Measurements from ENCODE around the gene MIEF2.

Gene MIEF2

DNA sequence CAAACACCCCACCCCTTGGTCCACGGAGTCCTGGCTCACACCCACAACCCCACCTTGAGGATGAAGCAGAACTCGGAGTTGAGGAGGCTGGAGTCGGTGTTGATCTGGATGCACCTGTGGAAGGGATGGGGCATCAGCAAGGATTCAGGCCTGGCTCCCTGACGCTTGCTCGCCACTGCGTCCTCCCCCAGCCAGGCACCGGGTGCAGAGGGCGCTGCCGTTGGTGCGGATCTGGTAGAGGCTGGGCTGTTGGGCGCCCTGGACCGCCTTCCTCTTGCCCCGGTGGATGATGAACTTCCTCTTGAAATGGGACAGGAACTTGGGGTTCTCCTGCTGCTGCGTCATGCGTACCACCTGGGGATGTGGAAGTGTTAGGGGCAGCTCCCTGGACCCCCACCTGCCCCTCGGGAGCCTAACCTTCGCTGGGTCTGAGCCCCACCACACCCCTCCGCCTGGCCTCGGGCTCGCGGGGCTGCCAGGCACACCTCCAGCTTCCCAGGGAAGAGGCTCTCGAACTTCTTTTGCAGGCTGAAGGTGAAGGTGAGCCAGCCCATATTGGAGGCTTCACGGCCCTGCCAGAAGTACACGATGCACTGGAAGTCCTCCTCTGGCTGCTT, 14.2 kb upstream of the MIEF2 start:
- TF ChIP-seq, protein P1, sequence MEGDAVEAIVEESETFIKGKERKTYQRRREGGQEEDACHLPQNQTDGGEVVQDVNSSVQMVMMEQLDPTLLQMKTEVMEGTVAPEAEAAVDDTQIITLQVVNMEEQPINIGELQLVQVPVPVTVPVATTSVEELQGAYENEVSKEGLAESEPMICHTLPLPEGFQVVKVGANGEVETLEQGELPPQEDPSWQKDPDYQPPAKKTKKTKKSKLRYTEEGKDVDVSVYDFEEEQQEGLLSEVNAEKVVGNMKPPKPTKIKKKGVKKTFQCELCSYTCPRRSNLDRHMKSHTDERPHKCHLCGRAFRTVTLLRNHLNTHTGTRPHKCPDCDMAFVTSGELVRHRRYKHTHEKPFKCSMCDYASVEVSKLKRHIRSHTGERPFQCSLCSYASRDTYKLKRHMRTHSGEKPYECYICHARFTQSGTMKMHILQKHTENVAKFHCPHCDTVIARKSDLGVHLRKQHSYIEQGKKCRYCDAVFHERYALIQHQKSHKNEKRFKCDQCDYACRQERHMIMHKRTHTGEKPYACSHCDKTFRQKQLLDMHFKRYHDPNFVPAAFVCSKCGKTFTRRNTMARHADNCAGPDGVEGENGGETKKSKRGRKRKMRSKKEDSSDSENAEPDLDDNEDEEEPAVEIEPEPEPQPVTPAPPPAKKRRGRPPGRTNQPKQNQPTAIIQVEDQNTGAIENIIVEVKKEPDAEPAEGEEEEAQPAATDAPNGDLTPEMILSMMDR (IDR thresholded peaks at IDR 0.05) = no peak
- H3K4me3 ChIP-seq = no peak overlapping the region
- DNase-seq (ENCODE audit: low spot score) = no peak
- H3K27ac ChIP-seq = no peak overlapping the region

DNA sequence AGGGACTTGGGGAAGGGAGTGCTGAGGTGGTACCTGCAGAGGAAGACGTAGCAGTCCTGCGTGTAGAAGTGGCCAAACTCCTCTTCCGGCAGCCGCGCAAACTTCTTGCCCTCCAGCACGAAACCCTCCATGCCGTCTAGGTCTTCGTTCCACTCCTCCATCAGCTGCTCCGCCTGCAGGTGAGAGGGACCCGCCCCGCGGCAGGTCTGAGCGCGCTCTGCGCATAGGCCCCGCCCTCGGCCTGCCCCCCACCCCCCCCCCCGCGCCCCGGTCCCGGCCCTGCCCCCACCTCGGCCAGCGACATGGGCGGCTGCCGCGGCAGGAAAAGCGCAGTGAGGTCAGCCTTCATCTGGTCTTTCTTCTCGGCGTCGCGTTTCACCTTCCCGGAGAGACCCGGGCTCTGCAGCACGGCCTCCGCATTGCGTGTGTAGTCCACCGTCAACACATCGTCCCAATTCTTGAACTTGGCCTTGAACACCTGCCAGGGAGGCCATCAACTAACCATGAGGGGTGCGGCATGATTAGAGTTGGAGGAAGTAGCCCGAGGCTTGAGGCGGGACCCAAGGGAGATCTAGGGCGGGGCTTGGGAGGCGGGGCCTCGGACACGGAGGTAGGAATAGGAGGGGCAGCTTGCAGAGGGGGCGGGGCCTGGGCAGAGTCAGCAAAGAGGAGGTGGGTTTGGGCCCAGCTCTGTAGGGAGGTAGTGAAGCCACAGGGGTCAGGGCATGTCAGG, 13.4 kb upstream of the MIEF2 start:
- peak overlapping the region in 1 of 2 donors; percentile 21 for H3K27ac ChIP-seq
- no peak for DNase-seq (ENCODE audit: low spot score)
- no peak overlapping the region for H3K4me3 ChIP-seq
- TF ChIP-seq, protein P1 (IDR thresholded peaks at IDR 0.05) = no peak

DNA sequence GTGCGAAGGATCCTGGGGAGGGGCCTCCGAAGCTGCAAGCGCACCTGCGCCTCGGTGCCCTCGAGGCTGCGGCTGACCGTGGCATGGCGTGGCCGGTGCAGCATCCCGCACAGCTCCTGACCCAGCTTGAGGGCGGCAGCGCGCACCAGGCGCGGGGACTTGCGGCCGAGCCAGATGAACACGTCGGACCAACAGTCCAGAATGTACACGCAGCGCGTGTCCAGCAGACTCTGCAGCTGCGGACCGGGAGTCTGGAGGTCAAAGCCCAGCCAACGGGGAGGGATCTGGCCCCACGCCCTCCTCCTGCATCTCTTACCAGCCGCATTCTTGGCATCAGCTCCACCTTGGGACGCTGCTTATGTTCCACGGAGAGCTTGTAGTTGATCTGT, 12.9 kb upstream of the MIEF2 start:
- DNase-seq (ENCODE audit: low spot score) = no peak
- Histone ChIP-seq H3K4me3 (no peak overlapping the region), H3K27ac (peak overlapping the region in 1 of 2 donors; percentile 21)
- TF ChIP-seq, protein P1 (IDR thresholded peaks at IDR 0.05) = no peak

DNA sequence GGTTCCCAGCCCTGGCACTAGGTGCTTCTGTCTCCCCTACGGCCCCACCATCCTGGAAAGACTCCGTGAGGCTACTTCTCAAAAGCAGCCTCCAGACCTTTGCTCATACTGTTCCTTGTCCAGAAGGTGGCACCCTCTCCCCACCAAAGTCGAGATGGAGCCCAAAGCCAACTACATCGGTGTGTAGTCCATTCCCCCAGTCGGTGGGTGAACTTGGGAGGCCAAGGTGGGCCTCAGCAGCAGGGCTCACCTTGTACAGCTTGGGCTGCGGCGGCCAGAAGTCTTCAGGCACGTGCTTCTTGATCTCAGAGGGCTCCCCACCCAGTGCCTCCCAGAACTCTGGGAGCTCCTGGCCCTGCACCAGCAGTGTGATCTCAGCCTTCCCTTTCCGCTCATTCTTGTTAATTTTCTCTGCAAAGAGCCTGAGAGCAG, 12.1 kb upstream of the MIEF2 start:
- Histone ChIP-seq H3K4me3 (no peak overlapping the region), H3K27ac (peak overlapping the region in 1 of 2 donors; percentile 52)
- no peak for DNase-seq (ENCODE audit: low spot score)
- TF ChIP-seq, protein P1 (IDR thresholded peaks at IDR 0.05) = peak; percentile 23

DNA sequence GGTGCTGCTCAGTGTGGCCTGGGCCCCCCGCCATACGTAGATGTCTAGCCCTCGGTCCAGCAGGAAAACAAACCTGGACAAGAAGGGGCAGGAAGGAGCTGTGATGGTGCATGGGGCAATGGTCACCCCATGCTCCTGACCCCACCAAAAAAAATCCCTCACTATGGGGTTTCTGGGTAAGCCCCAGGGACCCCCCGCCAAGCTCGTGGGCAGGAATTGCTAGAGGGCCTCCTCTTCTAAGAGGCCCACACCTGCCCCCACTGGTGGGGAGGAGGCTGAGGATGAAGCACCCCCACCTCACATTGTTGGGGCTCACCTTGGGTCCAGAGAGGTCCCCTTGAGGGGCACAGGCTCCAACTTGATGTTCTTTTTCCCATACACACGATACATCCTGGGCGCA, 11.7 kb upstream of the MIEF2 start:
- no peak overlapping the region for H3K4me3 ChIP-seq
- TF ChIP-seq, protein P1 (IDR thresholded peaks at IDR 0.05) = no peak
- peak overlapping the region in 1 of 2 donors; percentile 52 for H3K27ac ChIP-seq
- no peak for DNase-seq (ENCODE audit: low spot score)

DNA sequence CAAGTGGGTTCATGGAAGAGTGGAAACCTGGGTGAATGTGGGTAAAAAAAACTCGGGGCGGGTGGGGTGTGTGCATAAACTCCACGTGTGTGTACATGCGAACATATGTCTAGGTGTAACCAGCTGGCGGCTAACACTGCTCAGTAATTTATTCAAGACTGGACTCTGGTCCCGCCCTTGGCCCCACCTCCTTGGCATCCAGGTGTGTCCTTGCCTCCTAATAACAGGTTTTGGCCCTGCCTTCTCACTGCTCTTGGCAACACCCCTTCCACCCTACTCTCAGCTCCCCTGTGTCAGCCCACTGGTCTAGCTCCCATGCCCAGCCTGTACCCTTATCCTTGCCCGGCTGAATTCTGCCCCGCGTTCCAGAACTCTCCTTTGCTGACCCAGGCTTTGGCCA, 10.2 kb upstream of the MIEF2 start:
- DNase-seq (ENCODE audit: low spot score) = no peak
- no peak overlapping the region for H3K27ac ChIP-seq
- TF ChIP-seq, protein P1 (IDR thresholded peaks at IDR 0.05) = no peak

DNA sequence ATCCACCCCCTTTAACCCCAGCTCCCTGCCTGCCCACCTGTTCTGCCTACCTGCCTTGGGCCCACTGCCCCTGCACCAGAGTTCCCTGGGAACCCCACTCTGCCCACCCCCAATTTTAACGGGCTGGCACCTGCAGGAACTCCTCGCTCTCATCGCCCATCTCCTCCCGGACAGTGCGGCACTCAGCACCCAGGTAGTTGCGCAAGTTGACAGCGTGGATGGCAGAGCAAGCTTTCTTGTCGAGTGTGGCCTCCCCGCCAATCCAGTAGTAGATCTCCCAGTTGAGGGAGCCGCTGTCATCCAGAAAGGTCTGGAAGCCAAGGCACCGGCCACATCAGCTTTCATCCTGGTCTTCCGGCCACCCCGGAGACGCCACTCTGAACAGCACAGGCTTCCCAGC, 9.8 kb upstream of the MIEF2 start:
- DNase-seq (ENCODE audit: low spot score) = no peak
- Histone ChIP-seq H3K27ac (no peak overlapping the region), H3K4me3 (no peak overlapping the region)
- TF ChIP-seq, protein P1 (IDR thresholded peaks at IDR 0.05) = no peak

More for the DNA sequence above, 10.2 kb upstream of the MIEF2 start:
- H3K4me3 ChIP-seq = no peak overlapping the region
